GM23338 (cell line): ENCODE measurements around the gene ATP6V1E1. TPM values are rescaled to one million over a fixed set of nuclear protein-coding genes. Genes with fewer than 3 reads are reported as not detected.

Experiments
- ATAC-seq: fragments of 200-7000 bp; cut with Tn5 transposase; 3 replicates; pipeline ENCODE4 v1.9.1; 2020
- DNase-seq: peaks from one replicate; pipeline ENCODE4 v3.0.0-alpha.2; 2015; ENCODE audit warnings: low spot score
- H2AFZ ChIP-seq: fragments of 200-600 bp; sonication (generic); 2 replicates; pipeline ENCODE4 v1.8.0; 2016; ENCODE audit warnings: antibody characterized with exemption, mild to moderate bottlenecking, moderate library complexity
- H3F3A ChIP-seq: fragments of 200-600 bp; sonication (generic); replicated peaks from 2 replicates; pipeline ENCODE4 v1.8.0; 2017; ENCODE audit warnings: antibody characterized with exemption, mixed run types, low read depth
- H3K27ac ChIP-seq: fragments of 200-600 bp; sonication (generic); 2 replicates; pipeline ENCODE4 v1.6.1; 2016; ENCODE audit warnings: low read depth
- H3K27me3 ChIP-seq: fragments of 200-600 bp; sonication (generic); 2 replicates; pipeline ENCODE4 v1.8.0; 2016; ENCODE audit warnings: mild to moderate bottlenecking, mixed run types, moderate library complexity; ENCODE audit not compliant: insufficient read depth
- H3K36me3 ChIP-seq: fragments of 200-600 bp; sonication (generic); 2 replicates; pipeline ENCODE4 v1.8.0; 2016; ENCODE audit warnings: mild to moderate bottlenecking; ENCODE audit not compliant: insufficient read depth
- H3K4me1 ChIP-seq: fragments of 200-600 bp; sonication (generic); 2 replicates; pipeline ENCODE4 v1.8.0; 2016; ENCODE audit warnings: mild to moderate bottlenecking, moderate library complexity; ENCODE audit not compliant: insufficient read depth
- H3K4me2 ChIP-seq: fragments of 200-600 bp; sonication (generic); 2 replicates; pipeline ENCODE4 v1.7.1; 2017; ENCODE audit warnings: mixed run types
- H3K4me3 ChIP-seq: fragments of 200-600 bp; sonication (generic); 2 replicates; pipeline ENCODE4 v1.6.1; 2016; ENCODE audit warnings: mixed run types
- H3K79me2 ChIP-seq: fragments of 200-600 bp; sonication (generic); replicated peaks from 2 replicates; pipeline ENCODE4 v1.8.0; 2017; ENCODE audit warnings: mild to moderate bottlenecking; ENCODE audit not compliant: insufficient read depth
- H3K9me2 ChIP-seq: fragments of 200-600 bp; sonication (generic); 2 replicates; pipeline ENCODE4 v1.8.0; 2017; ENCODE audit not compliant: insufficient read depth
- H4K20me1 ChIP-seq: fragments of 200-600 bp; sonication (generic); replicated peaks from 2 replicates; pipeline ENCODE4 v1.8.0; 2017; ENCODE audit warnings: mild to moderate bottlenecking; ENCODE audit not compliant: insufficient read depth
- H3K27ac Mint-ChIP-seq: 2 replicates; pipeline ENCODE4 v1.8.0; 2020; ENCODE audit warnings: inconsistent platforms, mild to moderate bottlenecking, moderate library complexity, mixed read lengths
- H3K27me3 Mint-ChIP-seq: 3 replicates; pipeline ENCODE4 v1.8.0; 2022; ENCODE audit warnings: low read depth, mild to moderate bottlenecking, moderate library complexity, mixed read lengths, inconsistent platforms; ENCODE audit not compliant: insufficient read depth, poor library complexity
- H3K36me3 Mint-ChIP-seq: 3 replicates; pipeline ENCODE4 v1.8.0; 2021; ENCODE audit warnings: low read depth, mild to moderate bottlenecking, inconsistent platforms, moderate library complexity, mixed read lengths
- H3K4me1 Mint-ChIP-seq: 3 replicates; pipeline ENCODE4 v1.8.0; 2020; ENCODE audit warnings: mild to moderate bottlenecking, inconsistent platforms, mixed read lengths
- H3K4me3 Mint-ChIP-seq: 3 replicates; pipeline ENCODE4 v1.8.0; 2021; ENCODE audit warnings: moderate library complexity, mild to moderate bottlenecking, inconsistent platforms, mixed read lengths
- H3K9me3 Mint-ChIP-seq: 3 replicates; pipeline ENCODE4 v1.8.0; 2020; ENCODE audit warnings: moderate library complexity, mild to moderate bottlenecking, inconsistent platforms, mixed read lengths
- CREB1 ChIP-seq: fragments of 250-450 bp; sonication (Bioruptor Pico); IDR thresholded peaks from 2 replicates; pipeline ENCODE4 v1.5.0; 2020; ENCODE audit warnings: low read depth, mild to moderate bottlenecking, moderate library complexity
- CTCF ChIP-seq, 2 experiments: fragments of 200-600 bp in 1 of 2; sonication (generic) in 1 of 2; conservative IDR thresholded peaks; 2 replicates each; pipeline versions ENCODE4 v1.5.1 to v1.6.1; 2016 to 2017; ENCODE audit warnings: antibody characterized with exemption in 2 of 2, low read depth in 2 of 2, mild to moderate bottlenecking in 2 of 2, moderate library complexity in 1 of 2
- EZH2 ChIP-seq: fragments of 200-600 bp; sonication (generic); IDR thresholded peaks from one replicate; pipeline ENCODE4 v1.8.0; 2017; ENCODE audit warnings: antibody characterized with exemption, mild to moderate bottlenecking, low read depth; ENCODE audit not compliant: unreplicated experiment
- EZH2phosphoT487 ChIP-seq: fragments of 200-600 bp; sonication (generic); IDR thresholded peaks from one replicate; pipeline ENCODE4 v1.8.1; 2018; ENCODE audit warnings: antibody characterized with exemption; ENCODE audit not compliant: unreplicated experiment
- JUNB ChIP-seq: IDR thresholded peaks from one replicate; pipeline ENCODE4 v1.6.1; 2016; ENCODE audit warnings: antibody characterized with exemption; ENCODE audit not compliant: unreplicated experiment
- NANOG ChIP-seq: IDR thresholded peaks from 2 replicates; pipeline ENCODE4 v1.6.1; 2016; ENCODE audit warnings: antibody characterized with exemption, borderline replicate concordance
- POLR2AphosphoS5 ChIP-seq: IDR thresholded peaks from 2 replicates; pipeline ENCODE4 v1.6.1; 2016; ENCODE audit warnings: antibody characterized with exemption, low read depth
- REST ChIP-seq: IDR thresholded peaks from one replicate; pipeline ENCODE4 v1.6.1; 2018; ENCODE audit warnings: antibody characterized with exemption; ENCODE audit not compliant: unreplicated experiment
- STAT1 ChIP-seq: IDR thresholded peaks from one replicate; pipeline ENCODE4 v1.6.1; 2016; ENCODE audit warnings: antibody characterized with exemption; ENCODE audit not compliant: unreplicated experiment
- ZNF114 ChIP-seq: fragments of 250-450 bp; sonication (Bioruptor Pico); IDR thresholded peaks from 2 replicates; pipeline ENCODE4 v1.5.0; 2020; ENCODE audit warnings: mild to moderate bottlenecking, moderate library complexity
- ZNF462 ChIP-seq: fragments of 250-450 bp; sonication (Bioruptor Pico); IDR thresholded peaks from 2 replicates; pipeline ENCODE4 v1.5.0; 2020; ENCODE audit warnings: mild to moderate bottlenecking, moderate library complexity
- polyA plus RNA-seq: library from polyadenylated mRNA; unstranded; fragments of >200 nt; fragmentation: Nextera tagmentation; extraction: Ambion mirVana; gene quantifications from 2 replicates; pipeline ENCODE4 v1.2.1, GENCODE V29; 2016
- total RNA-seq: library from RNA; depleted of rRNA; stranded (reverse); fragments of >200 nt; shearing (Covaris generic); gene quantifications from 2 replicates; pipeline ENCODE4 v1.2.3, GENCODE V29; 2014

Gene ATP6V1E1
- total and polyA plus RNA-seq, 2 experiments from 2014 or later = 74.5 to 81.7 TPM

- H3K27ac ChIP-seq = no peak overlapping the region
- peaks cover 13% of the 10 kb centered on the region for H3F3A ChIP-seq
- H3K79me2 ChIP-seq = peaks cover 9% of the 10 kb centered on the region
- peaks cover 9% of the 10 kb centered on the region for H3K27me3 Mint-ChIP-seq
- TF ChIP-seq NANOG = no peak
- no peak for TF ChIP-seq EZH2
- TF ChIP-seq STAT1 = no peak
- no peak for TF ChIP-seq ZNF462
- TF ChIP-seq REST = no peak
- no peak for TF ChIP-seq ZNF114 (CRISPR knock-in tag)
- TF ChIP-seq CTCF (conservative IDR thresholded peaks at IDR 0.05; ENCODE audit: low read depth in 2 of 2) = no peak
- no peak for TF ChIP-seq POLR2AphosphoS5
- no peak for TF ChIP-seq CREB1 (CRISPR knock-in tag)
- no peak for TF ChIP-seq JUNB
- TF ChIP-seq EZH2phosphoT487 = no peak
- peaks cover 5% of the 10 kb centered on the region for H4K20me1 ChIP-seq
- no peaks in the 10 kb centered on the region for H3K9me2 ChIP-seq
- H3K4me2 ChIP-seq = no peak overlapping the region
- peaks cover 92% of the 10 kb centered on the region for H3K36me3 Mint-ChIP-seq
- no peaks in the 10 kb centered on the region for H3K4me1 ChIP-seq
- no peak overlapping the region for H3K4me3 ChIP-seq
- DNase-seq = no peak
- no peaks in the 10 kb centered on the region for H3K27me3 ChIP-seq
- no peak overlapping the region for H2AFZ ChIP-seq
- H3K9me3 Mint-ChIP-seq = no peaks in the 10 kb centered on the region
- H3K36me3 ChIP-seq = peaks cover 65% of the 10 kb centered on the region
- no peak overlapping the region for H3K27ac Mint-ChIP-seq
- no peak for ATAC-seq
- no peak overlapping the region for H3K4me3 Mint-ChIP-seq
- H3K4me1 Mint-ChIP-seq = no peaks in the 10 kb centered on the region
These were observed 78.9 kb downstream of the ATP6V1E1 start for GRCh38 chr22:17549655-17550054.
